Activated naive CD8-positive, alpha-beta T cell treated with anti-CD3 and anti-CD28 coated beads, Interleukin-2, amount 50 U/mL, for 16 hours (primary cell): ENCODE measurements around the gene CFAP58.

Experiments used
- DNase-seq: peaks from one replicate; pipeline ENCODE4 v3.0.0-alpha.2; 2020; ENCODE audit warnings: low read depth, low spot score

CFAP58 gene

GRCh38 chr10:104322416-104322782 is 31.2 kb upstream of the CFAP58 start:
- no peak for DNase-seq

- DNase-seq = no peak
These were observed 30.5 kb upstream of the CFAP58 start for GRCh38 chr10:104323085-104323484.

GRCh38 chr10:104323760-104324201 is 29.9 kb upstream of the CFAP58 start:
- DNase-seq = no peak

- no peak for DNase-seq
These were observed 29.4 kb upstream of the CFAP58 start for GRCh38 chr10:104324221-104324686.

- DNase-seq = no peak
These were observed 28.7 kb upstream of the CFAP58 start for GRCh38 chr10:104324931-104325330.

GRCh38 chr10:104325436-104326435 is 27.9 kb upstream of the CFAP58 start:
- DNase-seq = no peak

- no peak for DNase-seq
These were observed 26.5 kb upstream of the CFAP58 start for GRCh38 chr10:104326991-104327610.

- no peak for DNase-seq
These were observed 25.6 kb upstream of the CFAP58 start for GRCh38 chr10:104327745-104328645.

GRCh38 chr10:104328646-104328895 is 25.1 kb upstream of the CFAP58 start:
- no peak for DNase-seq

GRCh38 chr10:104328896-104329710 is 24.5 kb upstream of the CFAP58 start:
- DNase-seq = peak; percentile 61

- DNase-seq = no peak
These were observed 23.9 kb upstream of the CFAP58 start for GRCh38 chr10:104329735-104330134.

GRCh38 chr10:104330168-104331110 is 23.2 kb upstream of the CFAP58 start:
- DNase-seq = no peak

GRCh38 chr10:104331208-104331838 is 22.3 kb upstream of the CFAP58 start:
- no peak for DNase-seq

- DNase-seq = no peak
These were observed 21.2 kb upstream of the CFAP58 start for GRCh38 chr10:104332243-104333031.

GRCh38 chr10:104333032-104333727 is 20.5 kb upstream of the CFAP58 start:
- peak; percentile 47 for DNase-seq

GRCh38 chr10:104333728-104334373 is 19.8 kb upstream of the CFAP58 start:
- no peak for DNase-seq

GRCh38 chr10:104334561-104334960 is 19.1 kb upstream of the CFAP58 start:
- no peak for DNase-seq
